ENCODE results near the gene SEC62. TPM values are rescaled to one million over a fixed set of nuclear protein-coding genes. Genes with fewer than 3 reads are reported as not detected.

The SEC62 gene
- total RNA-seq, 2 donors from 2014 or later = 27.3 to 49.0 TPM

- no peak for TF ChIP-seq CTCF (IDR thresholded peaks at IDR 0.05)
- Histone ChIP-seq H3K9me3 (no peaks in the 10 kb centered on the region), H3K27me3 (replicated peaks; ENCODE audit: insufficient read depth) (no peaks in the 10 kb centered on the region), H3K36me3 (peaks cover 4% of the 10 kb centered on the region), H3K27ac (no peak overlapping the region), H3K4me1 (ENCODE audit: control insufficient read depth in 1 of 2, low read depth in 2 of 2) (no peaks in the 10 kb centered on the region), H3K4me3 (no peak overlapping the region)
- DNase-seq (ENCODE audit: low spot score) (no peak), ATAC-seq (ENCODE audit: insufficient number of reproducible peaks, low FRiP score, low read depth) (no peak)
Observed at GRCh38 chr3:169996063-169996462, 29.5 kb downstream of the SEC62 start.

GRCh38 chr3:169998668-169999131 is 32.1 kb downstream of the SEC62 start:
- TF ChIP-seq CTCF (IDR thresholded peaks at IDR 0.05) = no peak

GRCh38 chr3:169999433-169999832 is 32.8 kb downstream of the SEC62 start:
- no peak for ATAC-seq (ENCODE audit: insufficient number of reproducible peaks, low FRiP score, low read depth)
- no peak for TF ChIP-seq CTCF (IDR thresholded peaks at IDR 0.05)
- Histone ChIP-seq H3K36me3 (no peaks in the 10 kb centered on the region), H3K9me3 (no peaks in the 10 kb centered on the region), H3K27me3 (replicated peaks; ENCODE audit: insufficient read depth) (no peaks in the 10 kb centered on the region), H3K4me1 (ENCODE audit: control insufficient read depth in 1 of 2, low read depth in 2 of 2) (no peaks in the 10 kb centered on the region), H3K27ac (no peak overlapping the region), H3K4me3 (no peak overlapping the region)
- DNase-seq (ENCODE audit: low spot score) = no peak

More at GRCh38 chr3:169998668-169999131, 32.1 kb downstream of the SEC62 start:
- Histone ChIP-seq H3K27me3 (replicated peaks; ENCODE audit: insufficient read depth) (no peaks in the 10 kb centered on the region), H3K4me1 (ENCODE audit: control insufficient read depth in 1 of 2, low read depth in 2 of 2) (no peaks in the 10 kb centered on the region), H3K9me3 (no peaks in the 10 kb centered on the region), H3K36me3 (no peaks in the 10 kb centered on the region), H3K4me3 (no peak overlapping the region), H3K27ac (no peak overlapping the region)
- DNase-seq (ENCODE audit: low spot score) (no peak), ATAC-seq (ENCODE audit: insufficient number of reproducible peaks, low FRiP score, low read depth) (no peak)

- ATAC-seq (ENCODE audit: insufficient number of reproducible peaks, low FRiP score, low read depth) (no peak), DNase-seq (ENCODE audit: low spot score) (no peak)
- Histone ChIP-seq H3K4me3 (no peak overlapping the region), H3K4me1 (ENCODE audit: control insufficient read depth in 1 of 2, low read depth in 2 of 2) (no peaks in the 10 kb centered on the region), H3K27me3 (replicated peaks; ENCODE audit: insufficient read depth) (no peaks in the 10 kb centered on the region), H3K27ac (no peak overlapping the region), H3K36me3 (no peaks in the 10 kb centered on the region), H3K9me3 (no peaks in the 10 kb centered on the region)
- TF ChIP-seq CTCF (IDR thresholded peaks at IDR 0.05) = no peak
Observed at GRCh38 chr3:170000051-170000450, 33.4 kb downstream of the SEC62 start.

GRCh38 chr3:170002231-170002630 is 35.6 kb downstream of the SEC62 start:
- ATAC-seq (ENCODE audit: insufficient number of reproducible peaks, low FRiP score, low read depth) (no peak), DNase-seq (ENCODE audit: low spot score) (no peak)
- Histone ChIP-seq H3K27ac (no peak overlapping the region), H3K4me3 (peak overlapping the region; percentile 45), H3K9me3 (no peaks in the 10 kb centered on the region), H3K36me3 (no peaks in the 10 kb centered on the region), H3K4me1 (ENCODE audit: control insufficient read depth in 1 of 2, low read depth in 2 of 2) (no peaks in the 10 kb centered on the region), H3K27me3 (replicated peaks; ENCODE audit: insufficient read depth) (no peaks in the 10 kb centered on the region)
- TF ChIP-seq CTCF (IDR thresholded peaks at IDR 0.05) = no peak
